SU-DHL-6 (cell line): ENCODE results near the gene OR4X2.

Experiments used
- H2AFZ ChIP-seq: fragments of 200-600 bp; sonication (generic); 2 replicates; pipeline ENCODE4 v1.6.1; 2014; ENCODE audit warnings: low read depth, mild to moderate bottlenecking, moderate library complexity, mixed read lengths, antibody characterized with exemption, low read length; ENCODE audit not compliant: severe bottlenecking
- H3F3A ChIP-seq: fragments of 200-600 bp; shearing (Covaris generic); 2 replicates; pipeline ENCODE4 v1.6.0; 2016; ENCODE audit warnings: antibody characterized with exemption, mild to moderate bottlenecking; ENCODE audit not compliant: insufficient read depth
- H3K27ac ChIP-seq: fragments of 200-600 bp; sonication (generic); 2 replicates; pipeline ENCODE4 v1.5.1; 2016; ENCODE audit warnings: low read depth, mild to moderate bottlenecking, low read length, moderate library complexity, mixed read lengths
- H3K27me3 ChIP-seq: fragments of 200-600 bp; sonication (generic), shearing (Covaris generic); 2 replicates; pipeline ENCODE4 v1.6.0; 2014; ENCODE audit warnings: mild to moderate bottlenecking, low read length
- H3K36me3 ChIP-seq: fragments of 200-600 bp; sonication (generic); 2 replicates; pipeline ENCODE4 v1.6.1; 2014; ENCODE audit warnings: mild to moderate bottlenecking, low read length, mixed read lengths
- H3K4me2 ChIP-seq: fragments of 300-600, 200-600 bp; shearing (Covaris generic), sonication (generic); 2 replicates; pipeline ENCODE4 v1.6.0; 2014; ENCODE audit warnings: low read length, low read depth, mild to moderate bottlenecking; ENCODE audit not compliant: poor library complexity, severe bottlenecking
- H3K4me3 ChIP-seq: fragments of 200-600 bp; sonication (generic); 2 replicates; pipeline ENCODE4 v1.5.1; 2014; ENCODE audit warnings: antibody characterized with exemption, low read length, mild to moderate bottlenecking, mixed read lengths; ENCODE audit not compliant: insufficient read depth, poor library complexity, severe bottlenecking
- H3K79me2 ChIP-seq: fragments of 200-600 bp; sonication (generic); 2 replicates; pipeline ENCODE4 v1.6.1; 2014; ENCODE audit warnings: mild to moderate bottlenecking, low read length, moderate library complexity; ENCODE audit not compliant: insufficient read depth
- H3K9ac ChIP-seq: fragments of 200-600 bp; sonication (generic); 2 replicates; pipeline ENCODE4 v1.7.0; 2014; ENCODE audit warnings: mild to moderate bottlenecking, low read length
- H3K9me2 ChIP-seq: fragments of 200-600 bp; sonication (generic); replicated peaks from 2 replicates; pipeline ENCODE4 v1.6.1; 2014; ENCODE audit warnings: low read length; ENCODE audit not compliant: insufficient read depth
- H3K9me3 ChIP-seq: fragments of 200-600 bp; sonication (generic); 2 replicates; pipeline ENCODE4 v1.6.1; 2014; ENCODE audit warnings: low read length, mixed read lengths; ENCODE audit not compliant: insufficient read depth
- H4K20me1 ChIP-seq: fragments of 200-600 bp; sonication (generic); 2 replicates; pipeline ENCODE4 v1.6.1; 2014; ENCODE audit warnings: low read depth, mild to moderate bottlenecking, antibody characterized with exemption, low read length, moderate library complexity, mixed read lengths
- CTCF ChIP-seq: fragments of 200-600 bp; sonication (generic); IDR thresholded peaks from one replicate; pipeline ENCODE4 v1.5.1; 2017; ENCODE audit warnings: antibody characterized with exemption, mild to moderate bottlenecking, low read length, moderate library complexity; ENCODE audit not compliant: insufficient read depth, poor library complexity, severe bottlenecking
- EZH2phosphoT487 ChIP-seq: fragments of 200-600 bp; sonication (generic), shearing (Covaris generic); conservative IDR thresholded peaks from 2 replicates; pipeline ENCODE4 v1.6.1; 2018; ENCODE audit warnings: mild to moderate bottlenecking, antibody characterized with exemption, low read length, moderate library complexity, mixed read lengths

The OR4X2 gene

GRCh38 chr11:48244804-48245203 lies at the start of gene OR4X2:
OR4X2 (plus strand) TSS chr11:48245104; CDS start chr11:48245104, 0 bp downstream.
- no peaks in the 10 kb centered on the region for H3K9me2 ChIP-seq
- H3K9ac ChIP-seq: no peak within 1 kb of the TSS
- TF ChIP-seq EZH2phosphoT487 (no peak), CTCF (no peak)
- H3K9me3 ChIP-seq: peaks cover 5% of the 10 kb centered on the region; the same call in 1 of the 2 replicates
- no peaks in the 10 kb centered on the region for H3K27me3 ChIP-seq
- no peak within 1 kb of the TSS for H2AFZ ChIP-seq
- H3K36me3 ChIP-seq: no peaks in the 10 kb centered on the region
- H3K79me2 ChIP-seq: no peaks in the 10 kb centered on the region
- H3K4me3 ChIP-seq: no peak within 1 kb of the TSS
- no peaks in the 10 kb centered on the region for H3F3A ChIP-seq
- H4K20me1 ChIP-seq: no peaks in the 10 kb centered on the region
- no peak within 1 kb of the TSS for H3K4me2 ChIP-seq
- no peak within 1 kb of the TSS for H3K27ac ChIP-seq

DNA sequence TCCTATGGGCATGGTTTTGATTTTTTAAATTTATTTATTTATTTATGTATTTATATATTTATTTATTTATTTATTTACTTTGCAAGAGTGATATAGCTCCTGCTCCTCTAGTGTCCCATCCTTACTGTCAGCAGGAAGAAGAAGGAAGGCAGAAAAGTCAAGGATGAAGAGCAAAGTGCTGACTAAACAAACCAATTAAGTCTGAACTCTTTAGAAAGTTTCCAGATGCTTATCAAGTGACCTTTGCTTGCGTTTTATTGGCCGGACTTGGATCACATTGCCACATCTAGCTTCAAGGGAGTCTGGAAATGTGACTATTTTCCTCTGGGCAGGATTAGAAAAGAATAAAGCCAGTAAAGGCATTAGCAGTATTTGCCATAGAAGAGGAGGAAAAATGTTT lies 37.0 kb upstream of the OR4X2 start:
- Histone ChIP-seq H3K4me2 (no peak overlapping the region), H4K20me1 (no peaks in the 10 kb centered on the region), H3F3A (no peaks in the 10 kb centered on the region), H3K4me3 (no peak overlapping the region), H3K36me3 (no peaks in the 10 kb centered on the region), H3K79me2 (no peaks in the 10 kb centered on the region), H3K27ac (no peak overlapping the region), H3K27me3 (no peaks in the 10 kb centered on the region), H3K9me2 (no peaks in the 10 kb centered on the region), H3K9ac (no peak overlapping the region), H2AFZ (no peak overlapping the region), H3K9me3 (no peaks in the 10 kb centered on the region; the same call in 1 of the 2 replicates)
- no peak for TF ChIP-seq CTCF
- no peak for TF ChIP-seq EZH2phosphoT487

DNA sequence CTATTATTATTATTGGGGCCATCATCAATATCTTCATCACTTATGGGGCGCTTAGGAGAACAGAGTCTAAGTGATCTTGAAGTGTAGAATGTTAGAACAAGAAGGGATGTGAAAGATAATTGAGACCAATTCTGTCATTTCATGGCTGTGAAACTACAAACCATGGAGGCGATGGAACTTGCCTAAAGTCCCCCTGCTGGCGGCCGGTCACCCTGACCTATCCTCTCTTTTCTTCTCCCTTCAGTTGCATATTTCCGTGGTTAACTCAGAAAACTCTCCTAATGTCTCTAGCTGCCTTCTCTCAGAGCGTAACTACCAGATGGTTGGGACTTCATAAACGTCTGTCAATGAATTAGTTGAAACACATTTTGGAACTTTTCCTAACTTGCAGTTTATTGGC lies 34.9 kb upstream of the OR4X2 start:
- H3K27ac ChIP-seq: no peak overlapping the region
- no peaks in the 10 kb centered on the region for H3K79me2 ChIP-seq
- no peak overlapping the region for H3K4me2 ChIP-seq
- no peaks in the 10 kb centered on the region for H3F3A ChIP-seq
- no peak for TF ChIP-seq EZH2phosphoT487
- TF ChIP-seq CTCF: no peak
- no peaks in the 10 kb centered on the region; the same call in 1 of the 2 replicates for H3K9me3 ChIP-seq
- no peaks in the 10 kb centered on the region for H3K27me3 ChIP-seq
- H4K20me1 ChIP-seq: no peaks in the 10 kb centered on the region
- H3K36me3 ChIP-seq: no peaks in the 10 kb centered on the region
- no peaks in the 10 kb centered on the region for H3K9me2 ChIP-seq
- H2AFZ ChIP-seq: no peak overlapping the region
- H3K4me3 ChIP-seq: no peak overlapping the region
- H3K9ac ChIP-seq: no peak overlapping the region
